ENCODE measurements around the gene MYRIP.

- TF ChIP-seq CTCF (IDR thresholded peaks at IDR 0.05) (no peak), EP300 (IDR thresholded peaks at IDR 0.05) (no peak)
Measured at GRCh38 chr3:39903253-39903652, 93.8 kb downstream of the MYRIP start.
